IMR-90 (cell line): ENCODE data around the gene CLIC3. TPM values are rescaled to one million over a fixed set of nuclear protein-coding genes. Genes with fewer than 3 reads are reported as not detected.

ENCODE experiments used
- ATAC-seq: fragments of 200-7000 bp; cut with Tn5 transposase; 2 replicates; pipeline ENCODE4 v1.9.1; 2020; ENCODE audit warnings: low read depth, mild to moderate bottlenecking, moderate library complexity
- BruUV-seq: library from RNA; stranded (reverse); fragments of 400-500 nt; replicated peaks from 2 replicates; lab custom pipeline; 2021; lab: Mats Ljungman, UMichigan
- CTCF ChIA-PET: fragments of 300-600 bp; formaldehyde crosslinking; extraction: SDS; loops from one replicate; lab custom pipeline; 2021; ENCODE audit warnings: antibody characterized with exemption; lab: Yijun Ruan, JAX
- POLR2A ChIA-PET: fragments of 300-600 bp; sonication (Branson Sonifier 250); formaldehyde crosslinking; loops from one replicate; lab custom pipeline; 2022; ENCODE audit warnings: antibody characterized with exemption; ENCODE audit not compliant: unreplicated experiment; lab: Charles Lee
- DNase-seq: peaks from one replicate; pipeline ENCODE4 v3.0.0; 2013
- H2AFZ ChIP-seq: replicated peaks from 2 replicates; pipeline ENCODE3; 2013; ENCODE audit warnings: low read length, mild to moderate bottlenecking; ENCODE audit not compliant: poor library complexity
- H2AK5ac ChIP-seq: 2 replicates; pipeline ENCODE4 v1.6.1; 2013; ENCODE audit warnings: low read depth, low read length, inconsistent platforms
- H2AK9ac ChIP-seq: replicated peaks from 2 replicates; pipeline ENCODE3; 2013; ENCODE audit warnings: mild to moderate bottlenecking, low read depth, low read length, moderate library complexity; ENCODE audit not compliant: poor library complexity
- H2BK120ac ChIP-seq: 2 replicates; pipeline ENCODE4 v1.6.1; 2013; ENCODE audit warnings: low read depth, low read length, inconsistent platforms
- H2BK15ac ChIP-seq: 3 replicates; pipeline ENCODE4 v1.6.1; 2013; ENCODE audit warnings: low read depth, low read length, inconsistent platforms
- H2BK20ac ChIP-seq: 2 replicates; pipeline ENCODE4 v1.6.1; 2013; ENCODE audit warnings: low read depth, mild to moderate bottlenecking, inconsistent platforms, low read length, moderate library complexity
- H2BK5ac ChIP-seq: 2 replicates; pipeline ENCODE4 v1.6.1; 2013; ENCODE audit warnings: mild to moderate bottlenecking, low read depth, low read length, inconsistent platforms; ENCODE audit not compliant: poor library complexity, severe bottlenecking
- H3K14ac ChIP-seq: replicated peaks from 2 replicates; pipeline ENCODE4 v1.6.1; 2013; ENCODE audit warnings: low read depth, low read length, inconsistent platforms
- H3K18ac ChIP-seq: 2 replicates; pipeline ENCODE4 v1.6.1; 2013; ENCODE audit warnings: low read depth, low read length, control low read depth
- H3K23ac ChIP-seq: 2 replicates; pipeline ENCODE4 v1.6.1; 2013; ENCODE audit warnings: low read depth, low read length, inconsistent platforms
- H3K27ac ChIP-seq: 2 replicates; pipeline ENCODE4 v1.5.1; 2013; ENCODE audit warnings: mild to moderate bottlenecking, control low read depth, low read length; ENCODE audit not compliant: insufficient read depth
- H3K27me3 ChIP-seq: 2 replicates; pipeline ENCODE4 v1.6.1; 2013; ENCODE audit warnings: low read length; ENCODE audit not compliant: control insufficient read depth, insufficient read depth
- H3K36me3 ChIP-seq: 2 replicates; pipeline ENCODE4 v1.6.1; 2013; ENCODE audit warnings: low read length, mixed read lengths; ENCODE audit not compliant: control insufficient read depth, insufficient read depth
- H3K4ac ChIP-seq: 2 replicates; pipeline ENCODE4 v1.6.1; 2013; ENCODE audit warnings: low read depth, low read length, inconsistent platforms
- H3K4me1 ChIP-seq: 2 replicates; pipeline ENCODE4 v1.6.1; 2013; ENCODE audit warnings: low read length, mixed read lengths; ENCODE audit not compliant: control insufficient read depth, insufficient read depth
- H3K4me2 ChIP-seq: 2 replicates; pipeline ENCODE4 v1.6.1; 2013; ENCODE audit warnings: low read depth, mild to moderate bottlenecking, control low read depth, low read length, moderate library complexity
- H3K4me3 ChIP-seq: 2 replicates; pipeline ENCODE4 v1.5.1; 2013; ENCODE audit warnings: low read depth, mild to moderate bottlenecking, control low read depth, low read length, moderate library complexity; ENCODE audit not compliant: insufficient read depth
- H3K56ac ChIP-seq: 2 replicates; pipeline ENCODE4 v1.6.1; 2013; ENCODE audit warnings: low read length, inconsistent platforms; ENCODE audit not compliant: insufficient read depth; ENCODE audit errors: extremely low read depth
- H3K79me1 ChIP-seq, 2 experiments: 2 replicates each; pipeline ENCODE4 v1.6.1; 2013; ENCODE audit warnings: low read length in 2 of 2, inconsistent platforms in 1 of 2, low read depth in 1 of 2
- H3K9ac ChIP-seq: 2 replicates; pipeline ENCODE4 v1.6.1; 2013; ENCODE audit warnings: low read depth, low read length, control low read depth
- H3K9me1 ChIP-seq: 2 replicates; pipeline ENCODE4 v1.6.1; 2013; ENCODE audit warnings: low read length, inconsistent platforms; ENCODE audit not compliant: insufficient read depth
- H3K9me3 ChIP-seq: 2 replicates; pipeline ENCODE4 v1.6.1; 2013; ENCODE audit warnings: low read length; ENCODE audit not compliant: control insufficient read depth, insufficient read depth
- H4K20me1 ChIP-seq: 2 replicates; pipeline ENCODE4 v1.6.1; 2013; ENCODE audit warnings: low read length, inconsistent platforms; ENCODE audit not compliant: insufficient read depth
- H4K5ac ChIP-seq: 2 replicates; pipeline ENCODE4 v1.6.1; 2013; ENCODE audit warnings: mild to moderate bottlenecking, low read depth, low read length, control low read depth
- H4K8ac ChIP-seq, 2 experiments: 2 replicates each; pipeline ENCODE4 v1.6.1; 2013; ENCODE audit warnings: low read depth in 2 of 2, low read length in 2 of 2, control low read depth in 1 of 2, inconsistent platforms in 1 of 2
- H4K91ac ChIP-seq: 2 replicates; pipeline ENCODE4 v1.6.1; 2013; ENCODE audit warnings: low read depth, low read length, inconsistent platforms; ENCODE audit not compliant: insufficient read depth
- NFE2L2 ChIP-seq: fragments of 150-350 bp; IDR thresholded peaks from 2 replicates; pipeline ENCODE4 v1.6.1; 2016; ENCODE audit warnings: low read depth, mild to moderate bottlenecking, low read length
- RFX5 ChIP-seq: IDR thresholded peaks from 2 replicates; pipeline ENCODE4 v1.8.0; 2012; ENCODE audit warnings: low read depth, mild to moderate bottlenecking, low read length, moderate library complexity
- WGBS, 2 experiments: methylation state at CpG; one replicate each; pipeline versions ENCODE4 v1.1.5 to v1.1.7; 2013; ENCODE audit warnings: missing lambda C conversion rate in 2 of 2; ENCODE audit not compliant: insufficient read length in 1 of 2; ENCODE audit errors: extremely low coverage in 2 of 2; 5-methylcytosine and 5-hydroxymethylcytosine counted together
- dilution Hi-C: fragments of 300-500 bp; cut with HindIII; formaldehyde crosslinking; loops from one replicate; pipeline ENCODE4 v1.14.3; 2018; ENCODE audit warnings: low sequenced_read_pairs; ENCODE audit not compliant: unreplicated experiment
- in situ Hi-C: fragments of 300-500 bp; cut with MboI; formaldehyde crosslinking; loops from 3 replicates; pipeline ENCODE4 v1.14.3; 2019; ENCODE audit warnings: low sequenced_read_pairs, inconsistent platforms, mixed read lengths
- intact Hi-C: fragments of 100-400 bp; cut with micrococcal nuclease; formaldehyde crosslinking; loops from 2 replicates; pipeline ENCODE4 v1.10.0; 2022
- polyA plus RNA-seq, 3 experiments: library from polyadenylated mRNA; depleted of rRNA; stranded (reverse); fragments of >200 nt; gene quantifications; 2 replicates each; pipeline ENCODE4 v1.2.3, GENCODE V29; 2012; ENCODE audit warnings: low replicate concordance in 1 of 3
- total RNA-seq: library from RNA; depleted of rRNA; stranded (reverse); fragments of >200 nt; gene quantifications from 2 replicates; pipeline ENCODE4 v1.2.3, GENCODE V29; 2012

The CLIC3 gene
- total and polyA plus RNA-seq, 2 of the 4 experiments (the other 2 are of a cell fraction), result 0.18 to 1.7 TPM

DNA sequence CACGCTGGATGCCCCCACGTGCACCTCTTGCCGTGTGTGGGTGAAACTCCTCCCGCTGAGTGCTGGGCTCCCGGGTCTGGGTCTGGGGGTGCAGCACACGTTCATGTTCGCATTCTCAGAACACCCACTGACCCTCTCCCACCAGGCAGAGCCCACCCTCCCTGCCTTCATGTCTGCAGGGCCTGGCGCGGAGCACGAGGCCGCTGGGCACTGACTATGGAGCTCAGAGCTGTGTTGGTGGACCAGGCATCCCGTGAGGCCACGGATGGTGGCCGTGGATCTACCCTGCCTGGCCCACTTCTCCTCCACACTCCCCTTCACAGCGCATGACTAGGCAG, 35.5 kb downstream of the CLIC3 start:
- Histone ChIP-seq H2AFZ (no peak overlapping the region), H4K91ac (no peak overlapping the region), H3K27ac (no peak overlapping the region), H3K4me1 (no peaks in the 10 kb centered on the region), H2AK9ac (peak overlapping the region; percentile 13), H3K9ac (no peak overlapping the region), H3K4me3 (no peak overlapping the region), H4K8ac (no peak overlapping the region), H2BK5ac (no peak overlapping the region), H3K14ac (no peak overlapping the region), H3K36me3 (no peaks in the 10 kb centered on the region), H4K5ac (no peak overlapping the region), H3K4ac (no peak overlapping the region), H3K9me3 (peaks cover 3% of the 10 kb centered on the region), H3K56ac (no peak overlapping the region), H3K79me1 (no peaks in the 10 kb centered on the region), H3K27me3 (peaks cover 26% of the 10 kb centered on the region), H2BK20ac (no peak overlapping the region), H2BK120ac (no peak overlapping the region), H4K20me1 (no peaks in the 10 kb centered on the region), H2AK5ac (no peak overlapping the region), H2BK15ac (no peak overlapping the region), H3K18ac (no peak overlapping the region), H3K9me1 (peaks cover 2% of the 10 kb centered on the region; the same call in 1 of the 2 replicates), H3K23ac (no peak overlapping the region), H3K4me2 (no peak overlapping the region)
- no peak for DNase-seq
- dilution Hi-C loops, result no loop called here
- intact Hi-C loops, result no loop called here
- TF ChIP-seq RFX5 (no peak), NFE2L2 (no peak)
- ATAC-seq, result no peak
- POLR2A ChIA-PET, result no interaction called here
- in situ Hi-C loops, result no loop called here
- CTCF ChIA-PET, result interaction anchor here (1.0 kb wide), 1 partner anchor 13 kb away, joined by 4 read pairs; no protein-coding TSS in a partner anchor
- BruUV-seq, result no TSS peak
- 72% methylated on average over 7 of the region's 15 CpGs; no CpG with 5 or more reads in 1 of the 2 experiments for WGBS, 2 experiments
